HG03439 (cell line): ENCODE measurements around the gene CDC42EP3.

Experiments used
- ATAC-seq: cut with Tn5 transposase; IDR thresholded peaks from one replicate; pipeline ENCODE4 v1.9.1; 2021; ENCODE audit warnings: mild to moderate bottlenecking, moderate library complexity; ENCODE audit not compliant: unreplicated experiment

CDC42EP3 gene

DNA sequence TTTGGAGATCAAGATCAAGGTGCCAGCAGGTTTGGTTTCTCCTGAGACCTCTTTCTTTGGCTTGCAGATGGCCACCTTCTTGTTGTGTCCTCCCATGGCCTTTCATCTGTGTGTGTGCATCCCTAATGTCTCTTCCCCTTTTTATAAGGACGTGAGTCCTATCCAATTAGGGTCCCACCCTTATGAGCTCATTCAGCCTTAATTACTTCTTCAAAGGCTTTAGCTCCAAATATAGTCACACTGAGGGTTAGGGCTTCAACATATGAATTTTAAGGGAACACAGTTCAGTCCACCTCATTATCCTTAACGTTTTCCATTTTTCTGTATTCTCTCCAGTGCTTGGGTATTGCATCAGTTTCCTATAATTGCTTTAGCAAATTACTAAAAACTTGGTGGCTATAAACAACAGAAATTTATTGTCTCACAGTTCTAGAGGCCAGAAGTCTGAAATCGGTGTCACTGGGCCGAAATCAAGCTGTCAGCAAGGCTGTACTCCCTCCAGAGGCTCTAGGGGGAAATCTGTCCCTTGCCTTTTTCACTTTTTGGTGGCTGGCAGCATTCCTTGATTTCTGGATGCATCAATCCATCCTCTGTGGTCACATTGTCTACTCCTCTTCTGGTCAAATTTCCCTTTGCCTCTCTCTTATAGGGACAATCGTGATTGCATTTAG lies 34.1 kb downstream of the CDC42EP3 start:
- ATAC-seq, result no peak

GRCh38 chr2:37636381-37637066 lies 34.9 kb downstream of the CDC42EP3 start:
- ATAC-seq, result no peak

GRCh38 chr2:37635504-37636380 lies 35.7 kb downstream of the CDC42EP3 start:
- peak; percentile 78 for ATAC-seq

DNA sequence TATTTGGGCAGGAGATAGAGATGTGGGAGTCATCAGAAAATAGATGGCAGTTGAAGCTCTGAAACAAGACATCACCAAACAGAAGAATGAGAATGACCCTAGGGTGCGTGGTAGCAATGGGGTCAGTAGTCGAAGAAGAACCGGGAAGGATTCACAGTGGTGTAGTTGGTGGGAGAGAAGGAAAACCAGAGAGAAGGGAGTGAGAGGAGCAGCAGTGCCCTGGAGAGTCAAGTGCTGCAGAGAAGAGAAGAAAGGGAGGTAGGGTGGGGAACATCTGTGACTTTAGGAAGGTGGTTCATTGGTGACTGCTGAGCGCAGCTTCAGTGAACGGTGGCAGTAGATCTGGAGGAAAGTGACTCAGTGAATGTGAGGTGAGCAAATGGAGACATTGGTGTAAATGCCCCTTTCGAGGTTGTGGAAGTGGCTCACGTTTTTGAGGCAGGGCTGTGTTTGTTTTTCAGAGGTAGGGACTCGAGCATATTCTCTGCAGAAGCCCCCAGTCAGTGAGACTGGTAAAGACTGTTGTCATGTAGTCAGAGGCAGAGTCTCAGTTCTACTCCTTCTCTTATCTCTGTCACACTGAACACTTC lies 36.4 kb downstream of the CDC42EP3 start:
- no peak for ATAC-seq

DNA sequence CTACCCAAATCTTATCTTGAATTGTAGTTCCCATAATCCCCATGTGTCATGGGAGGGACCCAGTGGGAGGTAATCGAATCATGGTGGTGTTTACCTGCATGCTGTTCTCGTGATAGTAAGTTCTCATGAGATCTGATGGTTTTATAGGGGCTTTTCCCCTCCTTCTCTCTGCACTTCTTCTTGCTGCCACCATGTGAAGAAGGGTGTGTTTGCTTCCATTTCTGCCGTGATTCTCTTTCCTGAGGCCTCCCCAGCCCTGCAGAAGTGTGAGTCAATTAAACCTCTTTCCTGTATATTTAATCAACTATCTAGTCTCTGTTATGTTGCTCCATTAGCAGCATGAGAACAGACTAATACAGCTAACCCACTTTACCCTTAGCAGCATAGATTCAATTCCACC lies 37.6 kb downstream of the CDC42EP3 start:
- no peak for ATAC-seq

GRCh38 chr2:37633234-37633633 lies 38.2 kb downstream of the CDC42EP3 start:
- no peak for ATAC-seq

DNA sequence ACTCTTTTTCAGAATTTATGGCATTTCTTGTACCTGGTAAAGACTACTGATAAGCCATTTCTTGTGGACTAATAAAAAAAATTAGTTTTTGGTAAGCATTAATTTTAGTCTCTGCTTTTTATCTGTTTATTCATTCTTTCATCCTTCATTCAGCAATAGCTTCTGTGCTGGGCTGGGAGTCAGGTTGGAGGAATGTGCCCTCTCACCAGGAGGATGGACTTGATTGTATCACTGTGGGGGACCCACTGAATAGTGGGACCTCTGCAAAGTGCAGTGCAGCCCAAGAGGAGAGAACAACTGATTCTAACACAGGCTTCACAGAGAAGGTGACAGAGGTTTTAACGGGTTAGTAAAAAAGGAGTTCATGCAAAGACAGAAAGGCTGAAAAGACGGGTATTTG lies 39.1 kb downstream of the CDC42EP3 start:
- ATAC-seq, result no peak

DNA sequence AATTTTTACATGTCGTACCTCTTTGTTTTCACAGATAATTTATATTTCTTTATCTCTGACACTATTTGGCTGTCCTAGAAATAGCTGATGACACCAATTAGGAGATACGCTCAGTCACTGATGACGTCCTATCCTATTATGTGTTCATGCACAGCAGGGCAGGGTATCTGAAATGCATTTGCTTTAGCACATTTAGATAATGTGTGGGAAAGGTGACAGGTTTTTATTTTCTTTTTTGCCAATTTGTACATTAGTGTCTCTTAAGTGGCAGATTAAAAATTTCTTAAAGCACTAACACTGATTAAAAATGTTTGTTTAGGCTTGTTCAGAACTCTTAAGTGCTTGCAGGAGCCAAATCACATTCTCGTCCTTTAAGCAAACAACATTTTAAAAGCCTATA lies 39.7 kb downstream of the CDC42EP3 start:
- ATAC-seq, result no peak

DNA sequence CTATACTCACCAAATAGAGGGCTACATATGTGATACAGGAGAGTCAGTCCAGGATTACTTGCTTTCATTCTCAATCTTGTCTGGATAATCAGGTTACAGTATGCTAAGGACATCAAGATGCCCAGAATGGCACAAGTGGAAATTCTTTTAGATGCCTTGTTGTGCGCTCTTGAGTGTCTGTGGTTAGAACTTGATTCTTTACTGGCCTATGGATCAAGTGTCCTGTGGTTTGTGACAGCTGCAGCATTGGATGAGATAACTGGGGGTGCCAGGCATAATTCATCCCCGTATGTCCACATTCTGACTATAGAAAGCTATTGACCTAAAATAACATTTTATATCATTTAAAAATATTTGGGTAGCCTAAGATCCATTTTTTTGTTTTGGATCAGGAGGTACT lies 40.1 kb downstream of the CDC42EP3 start:
- ATAC-seq, result no peak

DNA sequence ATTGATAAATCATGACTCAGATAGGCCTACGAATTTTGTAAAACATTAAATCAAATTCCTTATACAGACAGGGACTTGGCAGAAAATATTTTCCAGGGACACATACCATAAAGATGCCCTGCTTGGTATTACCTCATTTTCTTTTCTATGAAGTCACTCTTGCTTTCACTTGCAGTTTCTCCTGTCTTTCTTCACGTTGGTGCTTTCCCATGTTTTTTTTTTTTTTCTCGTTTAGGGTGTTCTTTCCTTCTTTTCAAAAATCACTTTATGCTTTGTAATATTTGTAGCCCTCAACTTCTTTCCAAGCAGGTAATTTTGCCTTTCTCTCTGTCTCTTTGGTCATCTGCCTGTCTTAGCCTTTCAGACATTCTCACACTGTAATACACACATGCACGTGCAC lies 40.7 kb downstream of the CDC42EP3 start:
- no peak for ATAC-seq

- ATAC-seq, result no peak
Observed at GRCh38 chr2:37630301-37630700, 41.1 kb downstream of the CDC42EP3 start.

DNA sequence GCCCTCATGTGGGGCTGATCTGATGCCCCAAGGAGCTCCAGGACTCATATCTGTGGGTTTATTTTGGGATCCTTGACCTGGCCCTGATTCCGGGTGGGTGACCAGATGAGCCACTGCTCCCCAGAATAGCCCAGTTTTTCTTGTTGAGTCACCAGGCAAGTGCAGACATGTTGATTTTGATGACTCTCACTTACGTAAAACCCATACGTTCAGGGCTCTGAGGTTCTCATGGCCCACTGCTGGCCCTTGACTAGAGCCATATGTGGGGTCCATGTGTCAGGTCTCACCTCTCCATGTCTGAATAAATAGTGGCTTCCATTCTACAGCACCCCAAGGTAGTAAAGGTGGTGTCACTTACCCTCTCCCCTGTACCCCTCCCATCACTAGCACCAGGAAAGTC lies 41.9 kb downstream of the CDC42EP3 start:
- no peak for ATAC-seq

DNA sequence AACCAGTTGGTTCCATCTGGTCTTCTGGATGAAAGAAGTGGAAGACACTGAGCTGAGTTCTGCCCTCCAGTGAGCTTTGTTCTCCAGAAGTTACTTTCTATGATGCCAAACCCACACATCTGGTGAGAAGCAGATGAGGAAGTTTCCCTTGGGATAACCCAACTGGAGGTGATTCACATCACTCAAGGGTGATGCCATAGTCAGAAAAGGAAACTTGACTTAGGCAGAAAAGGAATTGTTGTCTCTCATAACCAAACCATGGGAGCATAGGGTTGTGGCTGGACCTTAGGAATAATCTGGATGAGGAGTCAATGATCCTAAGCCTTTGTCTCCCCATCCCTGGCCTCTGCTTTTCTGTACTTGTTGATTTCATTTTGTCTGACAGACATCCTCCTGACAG lies 43.7 kb downstream of the CDC42EP3 start:
- no peak for ATAC-seq

DNA sequence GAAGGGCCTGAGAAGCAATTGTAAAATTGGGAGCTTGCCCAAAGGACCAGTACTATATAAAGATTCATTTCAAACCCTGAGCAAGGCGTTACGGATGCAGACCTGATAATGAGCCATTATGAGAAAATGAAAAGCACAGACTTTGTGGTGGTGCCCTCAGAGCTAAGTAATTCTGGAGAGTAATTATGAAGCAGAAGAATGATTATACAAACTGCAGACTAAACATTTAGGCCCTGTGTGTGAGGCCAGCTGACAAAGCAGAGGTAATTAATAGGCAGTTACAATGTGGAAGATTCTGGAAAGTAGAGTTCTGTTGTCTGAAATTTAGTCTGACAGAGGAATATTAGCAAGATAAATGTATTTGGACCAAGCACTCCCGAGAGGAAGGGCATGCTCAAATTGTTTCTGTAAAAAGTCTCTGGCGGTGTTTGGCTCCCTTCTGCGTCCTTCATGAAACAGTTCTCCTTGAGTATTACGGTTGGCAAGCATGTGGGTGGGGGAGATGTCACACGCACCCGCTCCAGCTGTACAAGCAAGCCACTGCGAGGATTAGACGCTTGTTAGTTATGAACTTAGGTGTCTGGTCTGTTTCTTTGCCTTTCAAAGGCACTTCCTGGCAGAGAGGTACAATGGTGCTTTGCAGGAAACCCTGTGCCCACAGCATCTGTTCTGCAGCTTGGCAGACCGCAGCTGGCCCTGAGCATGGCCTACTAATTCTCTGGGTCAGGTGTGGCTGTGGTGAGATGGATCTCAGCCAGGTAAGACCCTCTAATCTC lies 45.5 kb downstream of the CDC42EP3 start:
- ATAC-seq, result peak; percentile 33

GRCh38 chr2:37625156-37625555 lies 46.3 kb downstream of the CDC42EP3 start:
- no peak for ATAC-seq

DNA sequence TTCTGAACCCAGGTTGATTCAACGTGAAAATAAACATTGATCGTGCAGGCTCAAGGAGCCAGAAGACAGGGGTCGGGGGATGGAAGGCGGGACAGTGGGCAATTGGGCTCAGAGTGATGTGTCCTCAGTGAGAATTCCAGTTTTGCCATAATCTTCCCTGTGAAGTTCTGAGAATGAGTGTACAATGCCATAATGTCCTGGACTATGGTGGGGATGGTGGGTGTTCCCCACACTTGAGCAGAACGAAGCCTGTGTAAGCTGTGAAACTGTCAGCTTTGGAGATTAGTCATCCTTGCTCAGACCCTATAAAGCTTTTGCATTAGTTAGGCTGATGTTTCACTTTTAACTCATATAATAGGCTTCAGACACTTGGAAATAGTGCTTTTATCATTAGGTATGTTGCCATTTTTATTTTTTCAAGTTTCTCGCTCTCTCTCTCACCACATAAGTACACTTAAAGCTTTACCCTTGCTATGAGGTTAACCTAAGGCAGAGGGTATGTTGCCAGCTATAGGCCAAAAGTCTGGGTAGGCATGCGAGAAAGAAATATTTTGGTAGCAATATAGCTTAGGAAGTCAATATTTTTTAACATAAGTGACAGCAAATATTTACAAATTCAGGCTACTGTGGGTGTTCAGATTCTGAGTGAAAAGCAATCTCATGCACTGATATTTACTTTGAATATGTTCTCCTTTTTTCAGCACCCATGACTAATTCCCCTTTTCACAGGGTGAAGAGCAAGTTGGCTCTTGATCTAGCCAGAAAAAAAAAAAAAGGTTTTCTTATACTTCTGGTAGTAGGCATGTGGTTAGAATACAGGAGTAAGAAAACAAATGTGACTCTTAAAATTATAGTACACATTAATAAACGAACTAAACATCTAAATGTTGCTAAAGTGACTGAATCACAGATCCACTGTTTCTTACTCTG lies 47.2 kb downstream of the CDC42EP3 start:
- ATAC-seq, result peak; percentile 71

- ATAC-seq, result no peak
Observed at GRCh38 chr2:37623406-37623805, 48.0 kb downstream of the CDC42EP3 start.

GRCh38 chr2:37622450-37623100 lies 48.9 kb downstream of the CDC42EP3 start:
- ATAC-seq, result no peak

- no peak for ATAC-seq
Observed at GRCh38 chr2:37621199-37621598, 50.2 kb downstream of the CDC42EP3 start.
